ENCODE data around the gene MFAP2.
"Not testable (repeated sequence)": the region's sequence is repeated elsewhere in the genome, so short reads cannot be mapped to it uniquely, and the experiment has no call there.

Gene MFAP2

GRCh38 chr1:16929146-16930041 is 51.0 kb downstream of the MFAP2 start:
- not testable (repeated sequence) for DNase-seq (ENCODE audit: low read depth)

- DNase-seq (ENCODE audit: low read depth) = no peak
Measured at GRCh38 chr1:16927711-16928485, 52.5 kb downstream of the MFAP2 start.

GRCh38 chr1:16927256-16927655 is 53.2 kb downstream of the MFAP2 start:
- no peak for DNase-seq (ENCODE audit: low read depth)

GRCh38 chr1:16926491-16927073 is 53.8 kb downstream of the MFAP2 start:
- no peak for DNase-seq (ENCODE audit: low read depth)

GRCh38 chr1:16925635-16926490 is 54.6 kb downstream of the MFAP2 start:
- no peak for DNase-seq (ENCODE audit: low read depth)

- DNase-seq (ENCODE audit: low read depth) = no peak
Measured at GRCh38 chr1:16924919-16925477, 55.4 kb downstream of the MFAP2 start.

Measured in HS-5 (cell line).